ENCODE measurements around the gene FANK1.
"Not testable (repeated sequence)": the region's sequence is repeated elsewhere in the genome, so short reads cannot be mapped to it uniquely, and the experiment has no call there.

The FANK1 gene

GRCh38 chr10:125917704-125918361, 21.5 kb downstream of the FANK1 start:
- H3K27me3 ChIP-seq (ENCODE audit: control insufficient read depth, insufficient read depth, low read length); H3K36me3 ChIP-seq (ENCODE audit: control insufficient read depth, insufficient read depth, low read length); H3K4me3 ChIP-seq (ENCODE audit: low read length); H3K9me3 ChIP-seq (ENCODE audit: control insufficient read depth, low read length); H3K9ac ChIP-seq (ENCODE audit: low read length): not testable (repeated sequence)
- H3K4me1 ChIP-seq (ENCODE audit: control insufficient read depth, insufficient read depth, low read length), result peaks cover 21% of the 10 kb centered on the region

- not testable (repeated sequence) for H3K4me1 ChIP-seq (ENCODE audit: control insufficient read depth, insufficient read depth, low read length); H3K27me3 ChIP-seq (ENCODE audit: control insufficient read depth, insufficient read depth, low read length); H3K9ac ChIP-seq (ENCODE audit: low read length); H3K9me3 ChIP-seq (ENCODE audit: control insufficient read depth, low read length); H3K4me3 ChIP-seq (ENCODE audit: low read length); H3K36me3 ChIP-seq (ENCODE audit: control insufficient read depth, insufficient read depth, low read length)
Measured at GRCh38 chr10:125921643-125922306, 25.4 kb downstream of the FANK1 start.

DNA sequence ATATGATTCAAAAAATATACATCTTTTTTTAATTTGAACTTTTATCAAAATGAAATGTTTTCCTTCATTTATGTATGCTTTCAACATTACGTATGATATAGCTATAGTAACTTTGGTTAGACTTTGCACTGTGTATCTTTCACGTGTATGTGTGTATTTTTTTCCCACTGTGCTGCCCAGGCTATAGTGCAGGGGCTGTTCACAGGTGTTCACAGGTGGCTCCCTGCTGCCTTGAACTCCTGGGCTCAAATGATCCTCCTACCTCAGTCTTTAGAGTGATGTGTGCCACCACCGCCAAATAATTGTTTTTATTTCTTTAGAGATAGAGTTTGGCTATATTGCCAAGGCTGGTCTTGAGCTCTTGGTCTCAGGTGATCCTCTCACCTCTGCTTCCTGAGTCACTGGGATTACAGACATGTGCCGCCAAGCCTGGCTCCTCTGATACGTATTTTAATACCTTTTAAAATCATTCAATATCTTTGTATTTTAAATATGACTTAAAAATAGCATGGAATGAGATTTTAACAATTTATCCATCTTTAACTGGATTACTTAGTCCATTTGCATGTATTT, 29.0 kb downstream of the FANK1 start:
- H3K4me3 ChIP-seq (ENCODE audit: low read length), result no peak overlapping the region
- H3K36me3 ChIP-seq (ENCODE audit: control insufficient read depth, insufficient read depth, low read length), result no peaks in the 10 kb centered on the region
- no peaks in the 10 kb centered on the region for H3K27me3 ChIP-seq (ENCODE audit: control insufficient read depth, insufficient read depth, low read length)
- H3K9ac ChIP-seq (ENCODE audit: low read length), result no peak overlapping the region
- no peaks in the 10 kb centered on the region for H3K9me3 ChIP-seq (ENCODE audit: control insufficient read depth, low read length)
- no peaks in the 10 kb centered on the region for H3K4me1 ChIP-seq (ENCODE audit: control insufficient read depth, insufficient read depth, low read length)

DNA sequence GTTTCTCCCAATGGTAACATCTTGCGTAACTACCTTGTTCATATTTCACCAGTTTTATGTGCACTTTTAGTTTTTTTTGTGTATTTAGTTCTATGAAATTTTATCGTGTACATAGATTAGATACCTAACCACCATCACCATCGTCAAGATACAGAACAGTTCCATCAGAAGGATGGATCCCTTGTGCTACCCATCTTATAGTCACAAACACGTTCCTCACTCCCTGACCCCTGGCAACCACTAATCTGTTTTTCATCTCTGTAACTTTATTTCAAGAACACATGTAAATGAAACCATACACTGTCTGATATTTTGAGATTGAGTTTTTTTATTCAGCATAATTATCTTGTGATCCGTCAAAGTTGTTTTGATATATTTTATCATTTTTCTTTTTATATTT, 29.9 kb downstream of the FANK1 start:
- no peaks in the 10 kb centered on the region for H3K36me3 ChIP-seq (ENCODE audit: control insufficient read depth, insufficient read depth, low read length)
- no peak overlapping the region for H3K9ac ChIP-seq (ENCODE audit: low read length)
- no peaks in the 10 kb centered on the region for H3K4me1 ChIP-seq (ENCODE audit: control insufficient read depth, insufficient read depth, low read length)
- no peak overlapping the region for H3K4me3 ChIP-seq (ENCODE audit: low read length)
- H3K9me3 ChIP-seq (ENCODE audit: control insufficient read depth, low read length), result no peaks in the 10 kb centered on the region
- H3K27me3 ChIP-seq (ENCODE audit: control insufficient read depth, insufficient read depth, low read length), result no peaks in the 10 kb centered on the region

- H3K27me3 ChIP-seq (ENCODE audit: control insufficient read depth, insufficient read depth, low read length); H3K4me1 ChIP-seq (ENCODE audit: control insufficient read depth, insufficient read depth, low read length); H3K9me3 ChIP-seq (ENCODE audit: control insufficient read depth, low read length); H3K9ac ChIP-seq (ENCODE audit: low read length); H3K4me3 ChIP-seq (ENCODE audit: low read length); H3K36me3 ChIP-seq (ENCODE audit: control insufficient read depth, insufficient read depth, low read length): not testable (repeated sequence)
Measured at GRCh38 chr10:125927265-125927664, 30.9 kb downstream of the FANK1 start.

DNA sequence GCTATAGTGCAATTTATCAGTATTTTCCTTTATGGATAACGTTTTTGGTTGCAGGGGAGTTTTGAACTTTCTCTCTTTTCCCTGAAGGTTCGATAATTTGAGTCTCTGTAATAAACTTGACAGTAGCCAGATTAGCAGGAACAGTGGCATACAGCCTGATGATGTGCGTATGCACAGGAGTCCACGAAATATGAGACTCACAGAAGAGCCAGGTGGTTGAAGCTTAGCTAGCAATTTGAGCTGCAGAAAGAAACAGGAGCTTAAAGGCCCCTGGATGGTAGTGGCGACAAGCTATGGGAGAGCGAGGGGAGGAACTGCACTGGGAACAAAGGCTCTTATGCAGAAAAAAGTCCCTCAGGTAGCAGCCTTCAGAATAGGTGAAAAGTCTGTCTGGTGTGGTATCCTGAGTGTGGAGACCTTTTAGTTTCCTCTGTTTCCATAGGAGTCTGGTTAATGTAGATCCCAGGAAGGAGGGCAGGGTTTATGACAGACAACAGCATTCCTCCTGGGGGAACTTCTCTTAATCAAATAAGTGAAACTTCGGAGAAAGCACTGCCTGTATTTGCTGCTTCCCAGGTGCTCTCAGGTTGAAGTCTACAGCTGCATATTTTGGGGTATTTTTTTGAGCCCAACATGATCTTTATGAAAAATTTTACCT, 32.7 kb downstream of the FANK1 start:
- Histone ChIP-seq H3K27me3 (ENCODE audit: control insufficient read depth, insufficient read depth, low read length) (no peaks in the 10 kb centered on the region), H3K4me1 (ENCODE audit: control insufficient read depth, insufficient read depth, low read length) (no peaks in the 10 kb centered on the region), H3K9me3 (ENCODE audit: control insufficient read depth, low read length) (no peaks in the 10 kb centered on the region), H3K36me3 (ENCODE audit: control insufficient read depth, insufficient read depth, low read length) (no peaks in the 10 kb centered on the region), H3K9ac (ENCODE audit: low read length) (no peak overlapping the region), H3K4me3 (ENCODE audit: low read length) (no peak overlapping the region)

GRCh38 chr10:125929618-125930017, 33.3 kb downstream of the FANK1 start:
- H3K4me3 ChIP-seq (ENCODE audit: low read length), result no peak overlapping the region
- no peak overlapping the region for H3K9ac ChIP-seq (ENCODE audit: low read length)
- H3K36me3 ChIP-seq (ENCODE audit: control insufficient read depth, insufficient read depth, low read length), result no peaks in the 10 kb centered on the region
- peaks cover 4% of the 10 kb centered on the region for H3K4me1 ChIP-seq (ENCODE audit: control insufficient read depth, insufficient read depth, low read length)
- H3K9me3 ChIP-seq (ENCODE audit: control insufficient read depth, low read length), result no peaks in the 10 kb centered on the region
- no peaks in the 10 kb centered on the region for H3K27me3 ChIP-seq (ENCODE audit: control insufficient read depth, insufficient read depth, low read length)

DNA sequence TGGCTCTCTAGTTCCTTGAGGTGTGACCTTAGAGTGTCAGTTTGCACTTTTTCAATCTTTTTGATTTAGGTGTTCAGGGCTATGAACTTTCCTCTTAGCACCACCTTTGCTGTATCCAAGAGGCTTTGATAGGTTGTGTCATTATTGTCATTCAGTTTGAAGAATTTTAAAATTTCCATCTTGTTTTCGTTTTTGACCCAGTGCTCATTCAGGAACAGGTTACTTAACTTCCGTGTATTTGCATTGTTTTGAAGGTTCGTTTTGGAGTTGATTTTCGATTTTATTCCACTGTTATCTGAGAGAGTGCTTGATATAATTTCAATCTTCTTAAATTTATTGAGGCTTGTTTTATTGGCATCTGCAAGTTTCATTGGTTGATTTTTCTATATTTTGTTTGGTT, 37.3 kb downstream of the FANK1 start:
- Histone ChIP-seq H3K36me3 (ENCODE audit: control insufficient read depth, insufficient read depth, low read length) (no peaks in the 10 kb centered on the region), H3K9ac (ENCODE audit: low read length) (no peak overlapping the region), H3K9me3 (ENCODE audit: control insufficient read depth, low read length) (no peaks in the 10 kb centered on the region), H3K27me3 (ENCODE audit: control insufficient read depth, insufficient read depth, low read length) (no peaks in the 10 kb centered on the region), H3K4me3 (ENCODE audit: low read length) (no peak overlapping the region), H3K4me1 (ENCODE audit: control insufficient read depth, insufficient read depth, low read length) (peaks cover 4% of the 10 kb centered on the region)

GRCh38 chr10:125936331-125936730, 40.0 kb downstream of the FANK1 start:
- Histone ChIP-seq H3K9me3 (ENCODE audit: control insufficient read depth, low read length) (no peaks in the 10 kb centered on the region), H3K36me3 (ENCODE audit: control insufficient read depth, insufficient read depth, low read length) (no peaks in the 10 kb centered on the region), H3K4me1 (ENCODE audit: control insufficient read depth, insufficient read depth, low read length) (peaks cover 4% of the 10 kb centered on the region), H3K9ac (ENCODE audit: low read length) (no peak overlapping the region), H3K27me3 (ENCODE audit: control insufficient read depth, insufficient read depth, low read length) (no peaks in the 10 kb centered on the region), H3K4me3 (ENCODE audit: low read length) (no peak overlapping the region)

GRCh38 chr10:125940515-125940914, 44.2 kb downstream of the FANK1 start:
- H3K9ac ChIP-seq (ENCODE audit: low read length), result no peak overlapping the region
- H3K4me3 ChIP-seq (ENCODE audit: low read length), result no peak overlapping the region
- no peaks in the 10 kb centered on the region for H3K36me3 ChIP-seq (ENCODE audit: control insufficient read depth, insufficient read depth, low read length)
- no peaks in the 10 kb centered on the region for H3K4me1 ChIP-seq (ENCODE audit: control insufficient read depth, insufficient read depth, low read length)
- no peaks in the 10 kb centered on the region for H3K9me3 ChIP-seq (ENCODE audit: control insufficient read depth, low read length)
- H3K27me3 ChIP-seq (ENCODE audit: control insufficient read depth, insufficient read depth, low read length), result no peaks in the 10 kb centered on the region

DNA sequence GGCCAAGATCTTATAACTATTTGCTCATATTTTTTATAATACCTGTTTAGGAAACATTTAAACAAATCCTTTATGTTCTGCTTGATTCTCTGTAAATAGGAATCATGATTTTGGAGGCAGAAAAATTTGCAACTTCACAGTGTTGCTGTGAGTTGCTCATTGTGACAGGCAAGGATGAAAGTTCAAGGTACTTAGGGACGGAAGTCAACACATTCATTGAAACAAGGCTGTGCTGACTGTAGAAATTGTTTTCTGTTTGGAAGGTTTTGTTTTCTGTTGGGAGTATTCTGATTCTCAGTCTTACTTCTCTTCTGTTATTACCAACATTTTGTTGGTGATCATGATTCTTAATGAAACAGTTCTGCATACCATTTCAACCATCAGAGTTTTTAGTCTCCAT, 54.9 kb downstream of the FANK1 start:
- H3K27me3 ChIP-seq (ENCODE audit: control insufficient read depth, insufficient read depth, low read length), result no peaks in the 10 kb centered on the region
- H3K36me3 ChIP-seq (ENCODE audit: control insufficient read depth, insufficient read depth, low read length), result no peaks in the 10 kb centered on the region
- peaks cover 12% of the 10 kb centered on the region for H3K9me3 ChIP-seq (ENCODE audit: control insufficient read depth, low read length)
- H3K4me3 ChIP-seq (ENCODE audit: low read length), result no peak overlapping the region
- H3K9ac ChIP-seq (ENCODE audit: low read length), result no peak overlapping the region
- H3K4me1 ChIP-seq (ENCODE audit: control insufficient read depth, insufficient read depth, low read length), result no peaks in the 10 kb centered on the region

DNA sequence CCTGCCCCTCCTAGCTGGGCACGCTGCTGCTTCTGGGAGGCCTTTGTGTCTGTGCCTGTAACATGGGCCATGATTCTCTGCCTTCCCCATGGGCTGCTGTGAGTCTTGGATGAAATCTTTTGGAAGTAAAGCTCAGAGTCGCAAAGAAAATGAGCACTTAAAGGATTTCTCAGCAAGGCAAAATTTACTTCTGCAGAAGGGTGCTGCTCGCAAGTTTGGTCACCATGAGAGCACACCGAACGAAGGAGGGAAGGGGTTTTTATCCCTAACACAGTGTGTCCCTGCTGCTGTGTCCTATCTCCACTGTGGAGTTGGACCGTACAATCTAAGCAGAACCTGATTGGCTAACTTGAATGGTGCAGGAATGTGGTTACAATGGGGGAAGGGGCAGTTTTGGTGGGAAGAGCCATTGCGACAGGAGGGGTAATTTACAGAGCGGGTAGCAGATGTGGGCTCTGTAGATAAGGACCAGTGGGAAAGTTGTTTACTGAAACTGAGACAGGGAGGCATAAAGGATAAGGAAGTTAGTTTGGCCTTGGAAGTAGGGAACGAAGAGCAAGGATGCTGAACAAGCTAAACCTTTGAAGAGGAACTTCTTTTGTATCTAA, 57.5 kb downstream of the FANK1 start:
- H3K9me3 ChIP-seq (ENCODE audit: control insufficient read depth, low read length), result peaks cover 12% of the 10 kb centered on the region
- H3K36me3 ChIP-seq (ENCODE audit: control insufficient read depth, insufficient read depth, low read length), result no peaks in the 10 kb centered on the region
- no peaks in the 10 kb centered on the region for H3K4me1 ChIP-seq (ENCODE audit: control insufficient read depth, insufficient read depth, low read length)
- H3K4me3 ChIP-seq (ENCODE audit: low read length), result no peak overlapping the region
- no peak overlapping the region for H3K9ac ChIP-seq (ENCODE audit: low read length)
- H3K27me3 ChIP-seq (ENCODE audit: control insufficient read depth, insufficient read depth, low read length), result no peaks in the 10 kb centered on the region

Measured in mucosa of stomach (tissue), 1 donor.